Right atrium auricular region (tissue), 2 donors: Measurements from ENCODE around the gene BEST1. TPM values are rescaled to one million over a fixed set of nuclear protein-coding genes. Genes with fewer than 3 reads are reported as not detected.

Experiments used
- DNase-seq: peaks from one replicate; pipeline ENCODE4 v3.0.0-alpha.2; 2019; ENCODE audit warnings: low spot score
- H3K27ac ChIP-seq, 2 donors: fragments of 200-600 bp; sonication (generic); 1 replicate in 1 of 2; 2 replicates in 1 of 2; pipeline ENCODE4 v1.5.1; 2016 to 2019
- H3K27me3 ChIP-seq, 2 donors: fragments of 200-600 bp; sonication (generic); one replicate each; pipeline versions ENCODE4 v1.5.1 to v1.6.0; 2017 to 2019
- H3K36me3 ChIP-seq: fragments of 200-600 bp; sonication (generic); one replicate; pipeline ENCODE4 v1.5.1; 2016
- H3K4me1 ChIP-seq, 2 donors: fragments of 200-600 bp; sonication (generic); one replicate each; pipeline versions ENCODE4 v1.5.1 to v1.6.0; 2017 to 2019
- H3K4me3 ChIP-seq, 2 donors: fragments of 200-600 bp; sonication (generic); 1 replicate in 1 of 2; 2 replicates in 1 of 2; pipeline ENCODE4 v1.5.1; 2017 to 2019; ENCODE audit warnings: mild to moderate bottlenecking in 1 of 2, moderate library complexity in 1 of 2
- H3K9me3 ChIP-seq, 2 donors: fragments of 200-600 bp; sonication (generic); one replicate each; pipeline ENCODE4 v1.5.1; 2019
- CTCF ChIP-seq, 2 donors: fragments of 200-600 bp; sonication (generic); IDR thresholded peaks; one replicate each; pipeline ENCODE4 v1.5.1; 2019; ENCODE audit warnings: antibody characterized with exemption in 2 of 2
- total RNA-seq, 2 donors: library from RNA; depleted of rRNA; stranded (reverse); fragments of >200 nt; gene quantifications; one replicate each; pipeline ENCODE4 v1.1.0, GENCODE V29; 2016

The BEST1 gene
- total RNA-seq, 2 donors from 2014 or later, result 1.3 to 4.7 TPM

GRCh38 chr11:61928606-61929005 lies 21.5 kb upstream of the BEST1 start:
- Histone ChIP-seq H3K4me3 (no peak overlapping the region), H3K4me1 (peaks cover 0 to 9% of the 10 kb centered on the region in 2 donors), H3K27me3 (no peaks in the 10 kb centered on the region), H3K27ac (no peak overlapping the region), H3K9me3 (no peaks in the 10 kb centered on the region), H3K36me3 (no peaks in the 10 kb centered on the region)
- TF ChIP-seq CTCF (IDR thresholded peaks at IDR 0.05), result no peak
- DNase-seq, result no peak

GRCh38 chr11:61930933-61931332 lies 19.2 kb upstream of the BEST1 start:
- Histone ChIP-seq H3K9me3 (peaks cover 0 to 2% of the 10 kb centered on the region in 2 donors), H3K4me3 (no peak overlapping the region), H3K27ac (no peak overlapping the region), H3K36me3 (no peaks in the 10 kb centered on the region), H3K4me1 (no peaks in the 10 kb centered on the region), H3K27me3 (no peaks in the 10 kb centered on the region)
- no peak for TF ChIP-seq CTCF (IDR thresholded peaks at IDR 0.05)
- no peak for DNase-seq

- H3K36me3 ChIP-seq, result no peaks in the 10 kb centered on the region
- H3K27ac ChIP-seq, result no peak overlapping the region
- no peak overlapping the region for H3K4me3 ChIP-seq
- no peak for DNase-seq
- peaks cover 0 to 19% of the 10 kb centered on the region in 2 donors for H3K9me3 ChIP-seq
- H3K4me1 ChIP-seq, result no peaks in the 10 kb centered on the region
- TF ChIP-seq CTCF (IDR thresholded peaks at IDR 0.05), result no peak
- no peaks in the 10 kb centered on the region for H3K27me3 ChIP-seq
Measured at GRCh38 chr11:61935861-61936260, 14.3 kb upstream of the BEST1 start.

- peak; percentile 13 for DNase-seq
- H3K4me3 ChIP-seq, result no peak overlapping the region
- H3K36me3 ChIP-seq, result no peaks in the 10 kb centered on the region
- H3K4me1 ChIP-seq, result no peaks in the 10 kb centered on the region
- no peaks in the 10 kb centered on the region for H3K27me3 ChIP-seq
- H3K9me3 ChIP-seq, result peaks cover 0 to 19% of the 10 kb centered on the region in 2 donors
- no peak overlapping the region for H3K27ac ChIP-seq
- no peak for TF ChIP-seq CTCF (IDR thresholded peaks at IDR 0.05)
Measured at GRCh38 chr11:61940466-61940865, 9.7 kb upstream of the BEST1 start.

GRCh38 chr11:61945191-61945590 lies 5.0 kb upstream of the BEST1 start:
- H3K36me3 ChIP-seq, result no peaks in the 10 kb centered on the region
- no peak overlapping the region for H3K27ac ChIP-seq
- TF ChIP-seq CTCF (IDR thresholded peaks at IDR 0.05), result no peak
- H3K4me3 ChIP-seq, result no peak overlapping the region
- H3K27me3 ChIP-seq, result no peaks in the 10 kb centered on the region
- no peaks in the 10 kb centered on the region for H3K9me3 ChIP-seq
- DNase-seq, result no peak
- peaks cover 0 to 19% of the 10 kb centered on the region in 2 donors for H3K4me1 ChIP-seq

GRCh38 chr11:61946894-61947293 lies 3.3 kb upstream of the BEST1 start:
- TF ChIP-seq CTCF (IDR thresholded peaks at IDR 0.05), result no peak
- H3K9me3 ChIP-seq, result no peaks in the 10 kb centered on the region
- no peak overlapping the region for H3K27ac ChIP-seq

More at GRCh38 chr11:61946894-61947293, 3.3 kb upstream of the BEST1 start:
- H3K36me3 ChIP-seq, result no peaks in the 10 kb centered on the region
- DNase-seq, result no peak
- H3K27me3 ChIP-seq, result no peaks in the 10 kb centered on the region
- no peak overlapping the region for H3K4me3 ChIP-seq
- H3K4me1 ChIP-seq, result peaks cover 0 to 19% of the 10 kb centered on the region in 2 donors
